SK-N-SH treated with all-trans-retinoic acid at 6 μM for 48 hours (cell line): ENCODE results near the gene OR2B2.

Experiments
- ATAC-seq: fragments of 200-7000 bp; cut with Tn5 transposase; 3 replicates; pipeline ENCODE4 v1.9.1; 2020; ENCODE audit warnings: mild to moderate bottlenecking, moderate library complexity
- ARNTL ChIP-seq: fragments of 450-650 bp; formaldehyde crosslinking; IDR thresholded peaks from 2 replicates; pipeline ENCODE4 v1.5.0; 2020; ENCODE audit warnings: low read depth, mild to moderate bottlenecking, moderate library complexity, borderline replicate concordance
- BACH2 ChIP-seq: fragments of 250-450 bp; sonication (Bioruptor Pico); IDR thresholded peaks from 2 replicates; pipeline ENCODE4 v1.9.0; 2021; ENCODE audit warnings: mild to moderate bottlenecking, borderline replicate concordance
- CSDC2 ChIP-seq: fragments of 250-450 bp; sonication (Bioruptor Pico); IDR thresholded peaks from 2 replicates; pipeline ENCODE4 v1.5.0; 2020; ENCODE audit warnings: mild to moderate bottlenecking, moderate library complexity
- ESRRG ChIP-seq: fragments of 250-450 bp; sonication (Bioruptor Pico); IDR thresholded peaks from 2 replicates; pipeline ENCODE4 v1.6.1; 2021; ENCODE audit warnings: mild to moderate bottlenecking
- GLIS3 ChIP-seq: fragments of 250-450 bp; sonication (Bioruptor Pico); IDR thresholded peaks from 2 replicates; pipeline ENCODE4 v1.5.0; 2020; ENCODE audit warnings: mild to moderate bottlenecking, moderate library complexity
- ISL1 ChIP-seq: fragments of 250-450 bp; sonication (Bioruptor Pico); IDR thresholded peaks from 2 replicates; pipeline ENCODE4 v2.1.2; 2022; ENCODE audit warnings: mild to moderate bottlenecking, moderate library complexity
- OSR1 ChIP-seq: fragments of 250-450 bp; sonication (Bioruptor Pico); IDR thresholded peaks from 2 replicates; pipeline ENCODE4 v1.8.0; 2022; ENCODE audit warnings: moderate library complexity, mild to moderate bottlenecking, inconsistent platforms
- PPARA ChIP-seq: fragments of 250-450 bp; sonication (Bioruptor Pico); IDR thresholded peaks from 2 replicates; pipeline ENCODE4 v1.5.0; 2020; ENCODE audit warnings: mild to moderate bottlenecking, borderline replicate concordance
- RARB ChIP-seq: fragments of 250-450 bp; sonication (Bioruptor Pico); IDR thresholded peaks from 2 replicates; pipeline ENCODE4 v1.8.0; 2021; ENCODE audit warnings: mild to moderate bottlenecking, moderate library complexity
- SNAI2 ChIP-seq: fragments of 250-450 bp; sonication (Bioruptor Pico); IDR thresholded peaks from 2 replicates; pipeline ENCODE4 v1.5.0; 2020; ENCODE audit warnings: mild to moderate bottlenecking, moderate library complexity
- TCF4 ChIP-seq: fragments of 250-450 bp; sonication (Bioruptor Pico); IDR thresholded peaks from 2 replicates; pipeline ENCODE4 v1.8.0; 2021; ENCODE audit warnings: mild to moderate bottlenecking, moderate library complexity, borderline replicate concordance
- TOX ChIP-seq: fragments of 250-450 bp; sonication (Bioruptor Pico); IDR thresholded peaks from 2 replicates; pipeline ENCODE4 v1.8.0; 2021; ENCODE audit warnings: mild to moderate bottlenecking, moderate library complexity, borderline replicate concordance
- TSHZ2 ChIP-seq: fragments of 250-450 bp; sonication (Bioruptor Pico); IDR thresholded peaks from 2 replicates; pipeline ENCODE4 v1.5.0; 2020; ENCODE audit warnings: mild to moderate bottlenecking, moderate library complexity
- ZC3H10 ChIP-seq: fragments of 250-450 bp; sonication (Bioruptor Pico); IDR thresholded peaks from 2 replicates; pipeline ENCODE4 v1.5.1; 2021; ENCODE audit warnings: mild to moderate bottlenecking, moderate library complexity
- ZFP3 ChIP-seq: fragments of 250-450 bp; sonication (Bioruptor Pico); IDR thresholded peaks from 2 replicates; pipeline ENCODE4 v1.5.0; 2020; ENCODE audit warnings: mild to moderate bottlenecking, moderate library complexity
- ZFP30 ChIP-seq: fragments of 450-650 bp; formaldehyde crosslinking; IDR thresholded peaks from 2 replicates; pipeline ENCODE4 v1.5.0; 2022; ENCODE audit warnings: mild to moderate bottlenecking, moderate library complexity
- ZNF565 ChIP-seq: fragments of 450-650 bp; formaldehyde crosslinking; conservative IDR thresholded peaks from 2 replicates; pipeline ENCODE4 v1.5.0; 2020; ENCODE audit warnings: low read depth, mild to moderate bottlenecking, moderate library complexity
- ZNF70 ChIP-seq: fragments of 450-650 bp; formaldehyde crosslinking; IDR thresholded peaks from 2 replicates; pipeline ENCODE4 v1.5.0; 2020; ENCODE audit warnings: mild to moderate bottlenecking, moderate library complexity
- ZNF8 ChIP-seq: fragments of 450-650 bp; formaldehyde crosslinking; IDR thresholded peaks from 2 replicates; pipeline ENCODE4 v1.5.0; 2020; ENCODE audit warnings: mild to moderate bottlenecking, moderate library complexity
- TF ChIP-seq, protein P1 (sequence below): fragments of 250-450 bp; sonication (Bioruptor Pico); IDR thresholded peaks from 2 replicates; pipeline ENCODE4 v1.8.0; 2020; ENCODE audit warnings: mild to moderate bottlenecking, moderate library complexity, borderline replicate concordance
- TF ChIP-seq, protein P2 (sequence below): fragments of 250-450 bp; sonication (Bioruptor Pico); IDR thresholded peaks from 2 replicates; pipeline ENCODE4 v1.5.1; 2021; ENCODE audit warnings: mild to moderate bottlenecking, moderate library complexity
- TF ChIP-seq, protein P3 (sequence below): fragments of 250-450 bp; sonication (Bioruptor Pico); IDR thresholded peaks from 2 replicates; pipeline ENCODE4 v1.8.0; 2021; ENCODE audit warnings: low read depth, mild to moderate bottlenecking, moderate library complexity, borderline replicate concordance

OR2B2 gene

GRCh38 chr6:27956941-27957340 lies 44.7 kb upstream of the OR2B2 start, which contains the start of gene OR2B6:
Gene OR2B6 (plus strand): TSS chr6:27957241. CDS start chr6:27957241, 0 bp downstream.
- no peak for TF ChIP-seq ZNF565 (CRISPR knock-in tag)
- no peak for TF ChIP-seq CSDC2 (CRISPR knock-in tag)
- TF ChIP-seq ZNF8 (CRISPR knock-in tag) = no peak
- TF ChIP-seq RARB = no peak
- no peak for TF ChIP-seq BACH2 (CRISPR knock-in tag)
- no peak for TF ChIP-seq ZFP30 (CRISPR knock-in tag)
- no peak for TF ChIP-seq TCF4 (CRISPR knock-in tag)
- TF ChIP-seq, protein P1, sequence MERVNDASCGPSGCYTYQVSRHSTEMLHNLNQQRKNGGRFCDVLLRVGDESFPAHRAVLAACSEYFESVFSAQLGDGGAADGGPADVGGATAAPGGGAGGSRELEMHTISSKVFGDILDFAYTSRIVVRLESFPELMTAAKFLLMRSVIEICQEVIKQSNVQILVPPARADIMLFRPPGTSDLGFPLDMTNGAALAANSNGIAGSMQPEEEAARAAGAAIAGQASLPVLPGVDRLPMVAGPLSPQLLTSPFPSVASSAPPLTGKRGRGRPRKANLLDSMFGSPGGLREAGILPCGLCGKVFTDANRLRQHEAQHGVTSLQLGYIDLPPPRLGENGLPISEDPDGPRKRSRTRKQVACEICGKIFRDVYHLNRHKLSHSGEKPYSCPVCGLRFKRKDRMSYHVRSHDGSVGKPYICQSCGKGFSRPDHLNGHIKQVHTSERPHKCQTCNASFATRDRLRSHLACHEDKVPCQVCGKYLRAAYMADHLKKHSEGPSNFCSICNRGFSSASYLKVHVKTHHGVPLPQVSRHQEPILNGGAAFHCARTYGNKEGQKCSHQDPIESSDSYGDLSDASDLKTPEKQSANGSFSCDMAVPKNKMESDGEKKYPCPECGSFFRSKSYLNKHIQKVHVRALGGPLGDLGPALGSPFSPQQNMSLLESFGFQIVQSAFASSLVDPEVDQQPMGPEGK = no peak
- no peak for TF ChIP-seq ZC3H10 (CRISPR knock-in tag)
- TF ChIP-seq, protein P2, sequence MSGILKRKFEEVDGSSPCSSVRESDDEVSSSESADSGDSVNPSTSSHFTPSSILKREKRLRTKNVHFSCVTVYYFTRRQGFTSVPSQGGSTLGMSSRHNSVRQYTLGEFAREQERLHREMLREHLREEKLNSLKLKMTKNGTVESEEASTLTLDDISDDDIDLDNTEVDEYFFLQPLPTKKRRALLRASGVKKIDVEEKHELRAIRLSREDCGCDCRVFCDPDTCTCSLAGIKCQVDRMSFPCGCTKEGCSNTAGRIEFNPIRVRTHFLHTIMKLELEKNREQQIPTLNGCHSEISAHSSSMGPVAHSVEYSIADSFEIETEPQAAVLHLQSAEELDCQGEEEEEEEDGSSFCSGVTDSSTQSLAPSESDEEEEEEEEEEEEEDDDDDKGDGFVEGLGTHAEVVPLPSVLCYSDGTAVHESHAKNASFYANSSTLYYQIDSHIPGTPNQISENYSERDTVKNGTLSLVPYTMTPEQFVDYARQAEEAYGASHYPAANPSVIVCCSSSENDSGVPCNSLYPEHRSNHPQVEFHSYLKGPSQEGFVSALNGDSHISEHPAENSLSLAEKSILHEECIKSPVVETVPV (CRISPR knock-in tag) = no peak
- TF ChIP-seq ZNF70 (CRISPR knock-in tag) = no peak
- no peak for TF ChIP-seq GLIS3 (CRISPR knock-in tag)
- TF ChIP-seq ARNTL (CRISPR knock-in tag) = no peak
- no peak for TF ChIP-seq ISL1 (CRISPR knock-in tag)
- TF ChIP-seq ESRRG = no peak
- no peak for TF ChIP-seq PPARA (CRISPR knock-in tag)
- no peak for TF ChIP-seq OSR1 (CRISPR knock-in tag)
- TF ChIP-seq SNAI2 = no peak
- TF ChIP-seq TSHZ2 = no peak
- no peak for TF ChIP-seq ZFP3 (CRISPR knock-in tag)
- TF ChIP-seq, all 23 proteins: peak for 0
- no peak for ATAC-seq

GRCh38 chr6:27951040-27951439 lies 38.8 kb upstream of the OR2B2 start:
- no peak for ATAC-seq
- TF ChIP-seq ZFP3 (CRISPR knock-in tag) (no peak), ZNF70 (CRISPR knock-in tag) (no peak), ZC3H10 (CRISPR knock-in tag) (no peak), OSR1 (CRISPR knock-in tag) (no peak), RARB (no peak), ISL1 (CRISPR knock-in tag) (no peak), ZNF8 (CRISPR knock-in tag) (no peak), ESRRG (no peak), TOX (CRISPR knock-in tag) (no peak), TSHZ2 (no peak), CSDC2 (CRISPR knock-in tag) (no peak), ZFP30 (CRISPR knock-in tag) (no peak), GLIS3 (CRISPR knock-in tag) (no peak)
- TF ChIP-seq, protein P1 = no peak
- TF ChIP-seq, protein P3, sequence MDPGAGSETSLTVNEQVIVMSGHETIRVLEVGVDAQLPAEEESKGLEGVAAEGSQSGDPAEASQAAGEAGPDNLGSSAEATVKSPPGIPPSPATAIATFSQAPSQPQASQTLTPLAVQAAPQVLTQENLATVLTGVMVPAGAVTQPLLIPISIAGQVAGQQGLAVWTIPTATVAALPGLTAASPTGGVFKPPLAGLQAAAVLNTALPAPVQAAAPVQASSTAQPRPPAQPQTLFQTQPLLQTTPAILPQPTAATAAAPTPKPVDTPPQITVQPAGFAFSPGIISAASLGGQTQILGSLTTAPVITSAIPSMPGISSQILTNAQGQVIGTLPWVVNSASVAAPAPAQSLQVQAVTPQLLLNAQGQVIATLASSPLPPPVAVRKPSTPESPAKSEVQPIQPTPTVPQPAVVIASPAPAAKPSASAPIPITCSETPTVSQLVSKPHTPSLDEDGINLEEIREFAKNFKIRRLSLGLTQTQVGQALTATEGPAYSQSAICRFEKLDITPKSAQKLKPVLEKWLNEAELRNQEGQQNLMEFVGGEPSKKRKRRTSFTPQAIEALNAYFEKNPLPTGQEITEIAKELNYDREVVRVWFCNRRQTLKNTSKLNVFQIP = no peak
